ENCODE results near the gene KDELR1. TPM values are rescaled to one million over a fixed set of nuclear protein-coding genes. Genes with fewer than 3 reads are reported as not detected.

KDELR1 gene
- total RNA-seq, 1 donor from 2014 or later: 51.9 TPM

DNA sequence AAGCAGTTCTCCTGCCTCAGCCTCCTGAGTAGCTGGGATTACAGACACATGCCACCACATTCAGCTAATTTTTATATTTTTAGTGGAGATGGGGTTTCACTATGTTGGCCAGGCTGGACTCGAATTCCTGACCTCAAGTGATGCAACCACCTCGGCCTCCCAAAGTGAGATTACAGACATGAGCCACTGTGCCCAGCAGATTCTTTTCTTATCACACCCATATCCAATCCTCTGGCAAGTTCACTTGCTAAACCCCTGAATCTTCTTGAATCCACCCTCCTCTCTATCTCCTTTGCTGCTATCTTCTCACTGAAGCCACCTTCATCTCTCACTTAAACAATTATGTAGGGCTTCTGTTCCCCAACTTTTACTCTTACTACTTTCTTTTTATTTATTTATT lies 45.2 kb downstream of the KDELR1 start:
- no peak overlapping the region for H3K4me3 Mint-ChIP-seq
- ChIA-PET POLR2A (interaction anchor here (0.6 to 1.3 kb wide), 2 partner anchors 12 to 18 kb away, joined by 3 read pairs; partner anchors contain the start of genes SYNGR4 and TMEM143), CTCF (interaction anchor here (1.2 to 2.0 kb wide), 2 partner anchors 12 to 18 kb away, joined by 3 to 6 read pairs; partner anchors contain the start of genes SYNGR4 and TMEM143)
- ATAC-seq (ENCODE audit: low read depth) (no peak), DNase-seq (no peak)
- H3K27me3 Mint-ChIP-seq: no peaks in the 10 kb centered on the region
- H3K4me1 Mint-ChIP-seq: peaks cover 2% of the 10 kb centered on the region
- TF ChIP-seq, protein P1, sequence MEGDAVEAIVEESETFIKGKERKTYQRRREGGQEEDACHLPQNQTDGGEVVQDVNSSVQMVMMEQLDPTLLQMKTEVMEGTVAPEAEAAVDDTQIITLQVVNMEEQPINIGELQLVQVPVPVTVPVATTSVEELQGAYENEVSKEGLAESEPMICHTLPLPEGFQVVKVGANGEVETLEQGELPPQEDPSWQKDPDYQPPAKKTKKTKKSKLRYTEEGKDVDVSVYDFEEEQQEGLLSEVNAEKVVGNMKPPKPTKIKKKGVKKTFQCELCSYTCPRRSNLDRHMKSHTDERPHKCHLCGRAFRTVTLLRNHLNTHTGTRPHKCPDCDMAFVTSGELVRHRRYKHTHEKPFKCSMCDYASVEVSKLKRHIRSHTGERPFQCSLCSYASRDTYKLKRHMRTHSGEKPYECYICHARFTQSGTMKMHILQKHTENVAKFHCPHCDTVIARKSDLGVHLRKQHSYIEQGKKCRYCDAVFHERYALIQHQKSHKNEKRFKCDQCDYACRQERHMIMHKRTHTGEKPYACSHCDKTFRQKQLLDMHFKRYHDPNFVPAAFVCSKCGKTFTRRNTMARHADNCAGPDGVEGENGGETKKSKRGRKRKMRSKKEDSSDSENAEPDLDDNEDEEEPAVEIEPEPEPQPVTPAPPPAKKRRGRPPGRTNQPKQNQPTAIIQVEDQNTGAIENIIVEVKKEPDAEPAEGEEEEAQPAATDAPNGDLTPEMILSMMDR (IDR thresholded peaks at IDR 0.05): no peak
- intact Hi-C loops (cut with micrococcal nuclease): no loop called here
- H3K27ac Mint-ChIP-seq: no peak overlapping the region
- H3K36me3 Mint-ChIP-seq (ENCODE audit: low read depth): peaks cover 10% of the 10 kb centered on the region
- H3K9me3 Mint-ChIP-seq: no peaks in the 10 kb centered on the region

DNA sequence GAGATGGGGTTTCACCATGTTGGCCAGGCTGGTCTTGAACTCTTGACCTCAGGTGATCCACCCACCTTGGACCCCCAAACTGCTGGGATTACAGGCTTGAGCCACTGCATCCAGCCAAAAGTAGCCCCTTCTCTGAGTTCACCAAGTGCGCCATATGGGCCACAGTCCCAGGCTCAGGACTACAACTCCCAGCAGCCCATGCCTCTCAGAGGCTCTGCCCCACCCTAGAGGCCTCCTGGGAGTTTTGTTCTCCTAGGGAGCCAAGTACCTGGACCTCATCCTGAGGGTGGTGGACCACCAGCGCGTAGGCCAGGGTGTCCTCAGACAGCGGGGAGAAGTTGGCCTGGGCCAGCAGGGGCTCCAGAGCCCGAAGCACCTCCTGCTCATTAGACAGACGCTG lies 46.5 kb downstream of the KDELR1 start:
- H3K4me1 Mint-ChIP-seq: no peaks in the 10 kb centered on the region
- ChIA-PET POLR2A (no interaction called here), CTCF (no interaction called here)
- no peak for ATAC-seq (ENCODE audit: low read depth)
- H3K9me3 Mint-ChIP-seq: no peaks in the 10 kb centered on the region
- intact Hi-C loops (cut with micrococcal nuclease): no loop called here
- H3K36me3 Mint-ChIP-seq (ENCODE audit: low read depth): peaks cover 10% of the 10 kb centered on the region
- no peak overlapping the region for H3K4me3 Mint-ChIP-seq
- no peaks in the 10 kb centered on the region for H3K27me3 Mint-ChIP-seq
- no peak overlapping the region for H3K27ac Mint-ChIP-seq
- no peak for DNase-seq
- TF ChIP-seq, protein P1 (IDR thresholded peaks at IDR 0.05): no peak

DNA sequence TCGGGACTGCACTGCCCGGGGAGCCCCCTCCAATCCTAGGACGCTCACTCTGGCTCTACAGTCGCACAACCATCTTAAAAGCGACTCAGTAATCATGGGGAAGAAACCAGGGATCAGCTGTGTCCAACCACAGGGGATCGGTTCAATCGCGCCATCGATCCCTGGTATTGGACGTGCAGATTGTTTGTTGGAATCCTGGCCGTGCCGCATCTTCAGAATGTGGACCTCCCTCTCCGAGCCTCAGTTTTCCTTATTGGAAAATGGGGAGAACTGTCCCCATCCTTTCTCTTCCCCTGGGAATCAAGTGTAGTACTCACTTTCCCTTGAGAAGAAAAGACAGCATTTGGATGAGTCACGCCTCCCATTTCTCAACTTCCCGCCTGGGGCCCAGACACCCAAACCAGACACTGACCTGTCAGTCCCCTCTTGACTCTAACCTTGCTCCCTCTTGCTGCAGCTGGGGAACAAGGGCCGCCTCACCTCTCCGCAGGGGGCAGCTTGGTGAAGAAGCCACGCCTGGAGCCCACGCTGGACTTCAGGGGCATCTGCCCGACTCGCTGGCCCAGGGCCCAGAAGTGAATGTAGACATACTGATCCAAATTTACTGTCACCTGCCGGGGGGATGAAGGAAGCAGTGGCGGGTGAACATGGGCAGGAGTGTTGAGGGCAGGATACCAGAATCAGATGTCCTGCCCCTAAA lies 48.4 kb downstream of the KDELR1 start:
- POLR2A ChIA-PET: no interaction called here
- TF ChIP-seq, protein P1 (IDR thresholded peaks at IDR 0.05): no peak
- no peaks in the 10 kb centered on the region for H3K27me3 Mint-ChIP-seq
- H3K36me3 Mint-ChIP-seq (ENCODE audit: low read depth): peaks cover 6% of the 10 kb centered on the region
- no peak overlapping the region for H3K27ac Mint-ChIP-seq
- H3K4me1 Mint-ChIP-seq: no peaks in the 10 kb centered on the region
- no peak overlapping the region for H3K4me3 Mint-ChIP-seq
- no peaks in the 10 kb centered on the region for H3K9me3 Mint-ChIP-seq
- intact Hi-C loops (cut with micrococcal nuclease): no loop called here
- CTCF ChIA-PET: interaction anchor here (1.3 kb wide), 1 partner anchor 241 kb away, joined by 3 read pairs; no protein-coding TSS in a partner anchor
- DNase-seq (no peak), ATAC-seq (ENCODE audit: low read depth) (no peak)

DNA sequence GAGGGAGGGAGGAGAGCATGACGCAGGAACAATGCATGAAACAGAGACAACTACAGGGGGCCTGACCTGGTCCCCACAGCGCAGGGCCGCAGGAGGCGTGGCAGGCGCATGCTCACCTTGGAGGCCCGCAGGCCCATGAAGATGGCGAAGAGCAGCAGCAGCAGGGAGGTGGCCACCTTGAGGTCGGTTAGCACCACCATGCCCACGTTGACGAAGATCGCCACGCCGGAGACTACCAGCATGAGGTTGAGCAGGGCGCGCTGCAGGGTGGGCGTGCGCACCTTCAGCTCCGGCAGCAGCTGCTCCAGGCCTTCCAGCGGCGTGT lies 49.0 kb downstream of the KDELR1 start:
- CTCF ChIA-PET: no interaction called here
- H3K4me3 Mint-ChIP-seq: no peak overlapping the region

More for the DNA sequence above, 49.0 kb downstream of the KDELR1 start:
- H3K27ac Mint-ChIP-seq: no peak overlapping the region
- TF ChIP-seq, protein P1 (IDR thresholded peaks at IDR 0.05): no peak
- H3K27me3 Mint-ChIP-seq: no peaks in the 10 kb centered on the region
- POLR2A ChIA-PET: no interaction called here
- ATAC-seq (ENCODE audit: low read depth) (no peak), DNase-seq (no peak)
- no peaks in the 10 kb centered on the region for H3K9me3 Mint-ChIP-seq
- H3K4me1 Mint-ChIP-seq: no peaks in the 10 kb centered on the region
- H3K36me3 Mint-ChIP-seq (ENCODE audit: low read depth): peaks cover 6% of the 10 kb centered on the region
- intact Hi-C loops (cut with micrococcal nuclease): no loop called here
